GM12874 (cell line): ENCODE measurements around the gene SDR9C7.

ENCODE experiments used
- TF ChIP-seq, protein P1 (sequence below): IDR thresholded peaks from 2 replicates; pipeline ENCODE4 v1.5.1; 2011; ENCODE audit warnings: low read depth, mild to moderate bottlenecking, control low read depth, low read length, moderate library complexity; ENCODE audit not compliant: insufficient read depth

SDR9C7 gene

DNA sequence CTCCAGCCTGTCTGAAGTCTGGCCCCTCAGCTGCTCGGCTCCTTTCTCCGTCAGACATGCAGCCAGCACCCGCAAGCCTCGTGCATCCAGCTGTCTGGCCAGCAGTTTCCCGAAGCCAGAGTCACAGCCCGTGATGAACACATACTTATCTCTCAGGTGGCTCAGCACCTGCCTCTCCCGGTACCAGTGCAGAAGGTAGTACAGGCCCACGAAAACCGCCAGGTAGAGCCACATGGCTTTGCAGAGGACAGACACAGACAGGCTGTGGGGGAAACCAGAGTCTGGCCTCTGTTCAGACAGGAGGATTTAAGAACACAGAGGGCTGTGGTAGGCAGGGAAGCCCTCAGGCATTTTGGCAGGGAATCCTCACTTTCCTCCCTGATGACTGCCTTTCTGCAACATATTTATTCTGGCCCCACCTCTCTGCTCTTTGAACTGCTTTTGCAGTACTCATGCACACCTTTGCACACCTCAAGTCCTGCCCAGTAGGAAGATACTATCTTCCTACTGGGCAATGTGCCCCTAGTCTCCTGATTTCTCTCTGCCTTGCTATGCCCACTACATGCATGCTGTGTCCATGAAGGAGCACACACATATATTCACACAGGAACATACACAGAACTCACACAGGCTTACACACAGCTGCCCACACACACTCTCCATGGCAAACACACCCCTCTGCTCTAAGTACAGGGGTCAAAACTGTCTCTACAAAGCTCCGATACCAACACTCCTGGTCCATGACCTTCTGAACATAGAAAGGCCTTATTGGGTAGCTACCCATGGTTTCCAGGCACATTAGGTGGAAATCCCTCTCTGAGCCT lies 23.2 kb upstream of the SDR9C7 start, which contains the start of gene RDH16:
TSS of gene RDH16 (minus strand) at position 380 of the 824 bp plus-strand sequence. CDS start at position 234, 146 bp downstream.
- TF ChIP-seq, protein P1, sequence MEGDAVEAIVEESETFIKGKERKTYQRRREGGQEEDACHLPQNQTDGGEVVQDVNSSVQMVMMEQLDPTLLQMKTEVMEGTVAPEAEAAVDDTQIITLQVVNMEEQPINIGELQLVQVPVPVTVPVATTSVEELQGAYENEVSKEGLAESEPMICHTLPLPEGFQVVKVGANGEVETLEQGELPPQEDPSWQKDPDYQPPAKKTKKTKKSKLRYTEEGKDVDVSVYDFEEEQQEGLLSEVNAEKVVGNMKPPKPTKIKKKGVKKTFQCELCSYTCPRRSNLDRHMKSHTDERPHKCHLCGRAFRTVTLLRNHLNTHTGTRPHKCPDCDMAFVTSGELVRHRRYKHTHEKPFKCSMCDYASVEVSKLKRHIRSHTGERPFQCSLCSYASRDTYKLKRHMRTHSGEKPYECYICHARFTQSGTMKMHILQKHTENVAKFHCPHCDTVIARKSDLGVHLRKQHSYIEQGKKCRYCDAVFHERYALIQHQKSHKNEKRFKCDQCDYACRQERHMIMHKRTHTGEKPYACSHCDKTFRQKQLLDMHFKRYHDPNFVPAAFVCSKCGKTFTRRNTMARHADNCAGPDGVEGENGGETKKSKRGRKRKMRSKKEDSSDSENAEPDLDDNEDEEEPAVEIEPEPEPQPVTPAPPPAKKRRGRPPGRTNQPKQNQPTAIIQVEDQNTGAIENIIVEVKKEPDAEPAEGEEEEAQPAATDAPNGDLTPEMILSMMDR: no peak

DNA sequence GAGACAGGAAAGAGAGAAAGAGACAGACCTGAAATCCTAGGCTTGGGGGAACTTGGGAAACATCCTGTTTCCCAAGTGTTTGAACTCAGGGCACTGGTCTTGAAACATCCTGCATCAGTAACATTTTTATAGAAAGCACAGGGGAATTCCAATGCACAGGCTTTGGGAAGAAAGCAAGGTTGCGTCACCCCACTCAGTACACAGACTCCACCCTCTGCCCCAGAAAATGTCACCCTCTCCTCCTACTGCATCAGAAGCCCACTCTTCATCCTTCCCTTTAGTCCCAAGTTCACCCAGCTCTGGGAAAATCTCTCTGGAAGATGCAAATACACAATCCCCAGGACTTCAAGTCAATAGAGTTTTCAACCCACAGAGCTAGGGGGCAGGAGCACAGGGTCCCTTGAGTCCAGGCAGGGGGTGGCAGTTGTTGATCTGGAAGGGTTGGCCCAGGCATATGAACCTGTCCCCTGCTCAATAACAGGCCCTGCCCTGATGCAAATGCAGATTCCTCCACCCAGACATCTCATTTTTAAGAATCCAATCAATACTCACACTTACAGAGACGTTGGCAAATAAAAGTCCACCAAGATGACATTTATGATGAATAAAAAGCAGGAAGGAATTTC lies 21.5 kb upstream of the SDR9C7 start:
- TF ChIP-seq, protein P1: no peak

DNA sequence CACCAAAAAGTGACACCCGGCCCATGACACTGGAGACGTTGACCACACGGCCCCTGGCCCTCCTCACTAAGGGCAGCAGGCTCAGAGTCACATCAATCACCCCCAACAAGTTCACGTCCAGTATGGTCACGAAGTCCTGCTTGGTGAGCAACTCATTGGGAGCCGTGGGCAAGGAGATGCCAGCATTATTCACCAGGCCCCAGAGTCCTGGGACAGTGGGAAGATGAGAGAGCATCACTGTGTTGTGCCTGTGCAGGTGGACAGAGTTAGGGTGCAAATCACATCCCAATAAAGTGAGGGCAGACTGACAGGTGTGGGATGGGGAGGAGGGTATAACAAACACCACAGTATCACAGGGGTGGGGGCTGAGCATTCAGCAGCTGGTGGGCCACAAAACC lies 20.7 kb upstream of the SDR9C7 start:
- TF ChIP-seq, protein P1: no peak

DNA sequence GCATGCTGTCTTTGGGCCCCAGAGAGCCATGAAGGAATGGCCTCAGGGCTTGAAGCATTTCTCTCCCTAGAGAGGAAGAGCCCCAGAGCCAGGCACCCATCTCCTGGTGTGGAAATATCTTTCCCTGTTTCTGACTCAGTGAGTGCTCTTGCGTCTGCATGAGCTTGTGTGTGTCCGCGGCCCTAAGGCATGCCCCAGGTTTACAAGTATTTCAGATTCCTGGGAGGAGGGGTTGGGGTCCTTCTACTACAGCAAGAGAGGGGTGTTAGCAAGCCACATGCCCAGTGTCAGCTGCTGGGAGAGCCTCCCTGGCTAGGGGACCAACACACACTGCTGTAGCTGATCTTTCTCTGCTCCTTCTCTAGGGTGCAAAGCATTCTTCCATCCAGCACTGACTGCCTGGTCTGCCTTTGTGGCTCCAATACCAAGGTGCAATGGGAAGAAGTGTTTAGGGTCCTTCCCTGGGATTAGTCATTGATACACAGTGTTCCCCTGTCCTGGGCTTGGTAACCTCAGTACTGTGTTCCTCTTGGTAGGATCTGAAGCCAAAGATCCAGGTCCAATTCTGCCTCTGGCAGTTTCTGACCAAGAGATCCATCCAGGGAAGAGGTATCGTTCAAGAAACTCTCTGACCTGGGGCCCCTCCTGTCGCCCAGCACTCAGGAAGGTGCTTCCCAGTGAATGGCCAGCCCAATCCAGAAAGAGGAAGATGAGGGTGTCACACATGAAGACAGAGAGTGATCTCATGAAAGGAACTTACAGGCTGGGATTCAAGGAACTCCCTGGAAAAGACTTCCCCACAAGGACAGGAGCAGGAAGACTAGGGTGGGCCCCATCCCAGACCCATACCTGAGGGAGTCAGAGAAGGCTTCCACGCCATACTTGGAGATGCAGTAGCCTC lies 20.1 kb upstream of the SDR9C7 start:
- TF ChIP-seq, protein P1: no peak

DNA sequence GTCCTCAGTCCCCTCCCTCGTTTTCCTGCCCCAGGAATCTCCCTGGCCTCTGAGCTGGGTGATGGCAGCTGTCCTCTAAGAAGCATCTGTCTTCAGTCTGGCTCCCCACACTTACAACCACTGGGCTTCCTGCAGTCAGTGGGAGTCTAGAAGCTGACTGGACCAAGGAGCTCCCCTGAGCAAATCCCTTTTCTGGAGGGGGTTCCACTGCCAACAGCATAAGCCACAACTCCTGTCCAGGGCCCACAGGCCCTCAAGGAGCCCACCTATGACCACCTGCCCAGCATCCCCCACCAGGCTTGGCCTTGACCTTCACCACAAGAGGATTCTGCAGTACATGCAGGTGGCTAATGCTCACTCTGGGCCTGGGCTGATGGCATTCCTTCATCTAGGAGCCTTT lies 19.1 kb upstream of the SDR9C7 start:
- TF ChIP-seq, protein P1: no peak

DNA sequence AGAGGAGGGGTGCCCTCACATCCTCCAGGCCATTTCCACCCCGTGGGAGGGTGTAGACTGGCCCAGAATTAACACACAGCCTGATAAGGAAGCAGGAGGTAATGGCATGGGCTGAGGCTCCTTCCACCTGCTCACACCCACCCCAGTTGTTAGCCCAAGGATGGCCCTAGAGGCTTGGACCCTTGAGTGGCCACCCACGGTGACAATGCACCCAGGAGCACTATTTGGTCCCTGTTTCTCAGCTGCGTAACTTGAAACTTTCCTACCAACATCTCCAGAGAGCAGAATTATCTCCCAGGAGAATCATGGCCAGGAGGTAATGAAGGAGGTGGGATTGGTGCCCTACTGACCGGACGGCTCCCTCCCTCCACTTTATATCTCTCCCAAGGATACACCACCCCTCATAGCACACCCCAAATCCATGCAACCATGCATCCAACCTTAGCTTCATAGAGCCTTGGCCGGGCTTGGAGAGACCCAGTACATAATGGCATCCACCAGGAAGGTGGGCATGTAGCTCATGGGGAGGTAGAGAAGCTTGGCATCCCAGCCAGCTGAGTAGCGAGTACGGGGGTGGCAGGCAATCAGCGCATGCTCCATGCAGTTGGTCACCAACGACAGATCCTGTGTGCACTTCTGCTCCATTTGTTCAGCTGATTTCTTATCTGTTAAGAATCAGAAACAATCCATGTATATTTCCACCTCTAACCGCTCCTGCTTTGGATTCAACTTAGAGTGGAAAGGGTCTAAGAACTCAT lies 17.6 kb upstream of the SDR9C7 start:
- TF ChIP-seq, protein P1: no peak
